Smooth muscle cell (in vitro differentiated cells): ENCODE data around the gene TTLL9. TPM values are rescaled to one million over a fixed set of nuclear protein-coding genes. Genes with fewer than 3 reads are reported as not detected.

Source experiments
- DNase-seq: peaks from one replicate; lab custom pipeline; 2025; ENCODE audit not compliant: unreplicated experiment; lab: John Stamatoyannopoulos, UW
- H2AFZ ChIP-seq: fragments of 200-600 bp; sonication (generic); 2 replicates; pipeline ENCODE4 v1.6.0; 2016; ENCODE audit warnings: antibody characterized with exemption, low read depth, mild to moderate bottlenecking
- H3F3A ChIP-seq: fragments of 200-600 bp; sonication (generic); 2 replicates; pipeline ENCODE4 v1.6.0; 2017; ENCODE audit warnings: antibody characterized with exemption, low read depth
- H3K27ac ChIP-seq: fragments of 200-600 bp; sonication (generic); 2 replicates; pipeline ENCODE4 v1.5.1; 2016; ENCODE audit warnings: low read depth, mild to moderate bottlenecking
- H3K27me3 ChIP-seq: fragments of 200-600 bp; sonication (generic); 2 replicates; pipeline ENCODE4 v1.6.1; 2016; ENCODE audit warnings: low read depth, mild to moderate bottlenecking
- H3K36me3 ChIP-seq: fragments of 200-600 bp; sonication (generic); 2 replicates; pipeline ENCODE4 v1.5.1; 2016; ENCODE audit warnings: low read depth
- H3K4me1 ChIP-seq: fragments of 200-600 bp; sonication (generic); 2 replicates; pipeline ENCODE4 v1.5.1; 2016; ENCODE audit warnings: low read depth
- H3K4me2 ChIP-seq: fragments of 200-600 bp; sonication (generic); 2 replicates; pipeline ENCODE4 v1.6.0; 2016; ENCODE audit warnings: mild to moderate bottlenecking
- H3K4me3 ChIP-seq: fragments of 200-600 bp; sonication (generic); 2 replicates; pipeline ENCODE4 v1.5.1; 2016; ENCODE audit warnings: mild to moderate bottlenecking
- H3K79me2 ChIP-seq: fragments of 200-600 bp; sonication (generic); 2 replicates; pipeline ENCODE4 v1.6.0; 2016; ENCODE audit warnings: low read depth, mild to moderate bottlenecking
- H3K9ac ChIP-seq: fragments of 200-600 bp; sonication (generic); 2 replicates; pipeline ENCODE4 v1.6.0; 2016; ENCODE audit warnings: low read depth
- H3K9me3 ChIP-seq: fragments of 200-600 bp; sonication (generic); replicated peaks from 2 replicates; pipeline ENCODE4 v1.5.1; 2016; ENCODE audit warnings: low read depth
- H4K20me1 ChIP-seq: fragments of 200-600 bp; sonication (generic); 2 replicates; pipeline ENCODE4 v1.6.0; 2016; ENCODE audit warnings: low read depth
- CTCF ChIP-seq: fragments of 200-600 bp; sonication (generic); IDR thresholded peaks from 2 replicates; pipeline ENCODE4 v1.5.1; 2017; ENCODE audit warnings: borderline replicate concordance, mild to moderate bottlenecking, antibody characterized with exemption; ENCODE audit not compliant: insufficient read depth, poor library complexity, severe bottlenecking
- whole genome bisulfite sequencing: methylation state at CpG from one replicate; pipeline ENCODE4 v1.1.7; 2016; ENCODE audit warnings: low lambda C conversion rate; 5-methylcytosine and 5-hydroxymethylcytosine counted together
- polyA plus RNA-seq: library from polyadenylated mRNA; unstranded; fragments of >200 nt; fragmentation: Nextera tagmentation; extraction: Ambion mirVana; gene quantifications from 2 replicates; pipeline ENCODE4 v1.2.1, GENCODE V29; 2016
- total RNA-seq: library from RNA; depleted of rRNA; stranded (reverse); fragments of >200 nt; gene quantifications from 2 replicates; pipeline ENCODE4 v1.2.3, GENCODE V29; 2014

The TTLL9 gene
- total and polyA plus RNA-seq, 2 experiments from 2014 or later = 0.13 TPM; not detected in 1

GRCh38 chr20:31975874-31976273 is 105.4 kb downstream of the TTLL9 start:
- TF ChIP-seq CTCF = no peak
- H3K9ac ChIP-seq = no peak overlapping the region
- no peaks in the 10 kb centered on the region for H4K20me1 ChIP-seq
- H3K27ac ChIP-seq = no peak overlapping the region
- no peaks in the 10 kb centered on the region for H3F3A ChIP-seq
- H3K79me2 ChIP-seq = no peaks in the 10 kb centered on the region
- H3K4me3 ChIP-seq = no peak overlapping the region
- H3K36me3 ChIP-seq = no peaks in the 10 kb centered on the region
- H3K4me2 ChIP-seq = no peak overlapping the region
- WGBS = 86% methylated on average over 2 of the region's 2 CpGs
- no peaks in the 10 kb centered on the region for H3K9me3 ChIP-seq
- H2AFZ ChIP-seq = no peak overlapping the region
- DNase-seq = no peak
- H3K27me3 ChIP-seq = peaks cover 10% of the 10 kb centered on the region
- H3K4me1 ChIP-seq = peaks cover 7% of the 10 kb centered on the region

GRCh38 chr20:31977080-31977479 is 106.6 kb downstream of the TTLL9 start:
- WGBS = 93% methylated on average over 4 of the region's 4 CpGs
- Histone ChIP-seq H3K9me3 (no peaks in the 10 kb centered on the region), H3F3A (no peaks in the 10 kb centered on the region), H3K79me2 (no peaks in the 10 kb centered on the region), H3K4me2 (no peak overlapping the region), H3K27me3 (peaks cover 5% of the 10 kb centered on the region), H4K20me1 (no peaks in the 10 kb centered on the region), H2AFZ (no peak overlapping the region), H3K9ac (no peak overlapping the region), H3K4me1 (peaks cover 6% of the 10 kb centered on the region), H3K27ac (no peak overlapping the region), H3K4me3 (no peak overlapping the region), H3K36me3 (no peaks in the 10 kb centered on the region)
- TF ChIP-seq CTCF = no peak
- no peak for DNase-seq

GRCh38 chr20:31979713-31980426 is 109.4 kb downstream of the TTLL9 start:
- no peak for DNase-seq
- Histone ChIP-seq H3K79me2 (no peaks in the 10 kb centered on the region), H3K9ac (no peak overlapping the region), H3F3A (no peaks in the 10 kb centered on the region), H3K27me3 (no peaks in the 10 kb centered on the region), H3K9me3 (no peaks in the 10 kb centered on the region), H3K27ac (no peak overlapping the region), H2AFZ (no peak overlapping the region), H3K4me1 (no peaks in the 10 kb centered on the region), H3K4me2 (no peak overlapping the region), H3K36me3 (no peaks in the 10 kb centered on the region), H3K4me3 (no peak overlapping the region), H4K20me1 (no peaks in the 10 kb centered on the region)
- no peak for TF ChIP-seq CTCF
- 71% methylated on average over 6 of the region's 6 CpGs for WGBS

GRCh38 chr20:31981784-31982183 is 111.3 kb downstream of the TTLL9 start:
- WGBS = 72% methylated on average over 2 of the region's 2 CpGs
- H3F3A ChIP-seq = no peaks in the 10 kb centered on the region
- DNase-seq = no peak
- H3K4me3 ChIP-seq = no peak overlapping the region
- H3K4me1 ChIP-seq = no peaks in the 10 kb centered on the region
- H2AFZ ChIP-seq = no peak overlapping the region
- H3K79me2 ChIP-seq = no peaks in the 10 kb centered on the region
- no peaks in the 10 kb centered on the region for H3K9me3 ChIP-seq
- no peak overlapping the region for H3K27ac ChIP-seq
- H3K9ac ChIP-seq = no peak overlapping the region
- H3K36me3 ChIP-seq = no peaks in the 10 kb centered on the region
- no peak overlapping the region for H3K4me2 ChIP-seq
- H3K27me3 ChIP-seq = no peaks in the 10 kb centered on the region
- TF ChIP-seq CTCF = no peak
- H4K20me1 ChIP-seq = no peaks in the 10 kb centered on the region
